Fibroblast of skin of left quadriceps (primary cell): ENCODE measurements around the gene ZFAND2A.
"Not testable (repeated sequence)": the region's sequence is repeated elsewhere in the genome, so short reads cannot be mapped to it uniquely, and the experiment has no call there.

Source experiments
- DNase-seq, 2 experiments: peaks; one replicate each; pipeline ENCODE4 v3.0.0-alpha.2; 2013; ENCODE audit warnings: low read depth in 2 of 2

Gene ZFAND2A

GRCh38 chr7:1175597-1175966 lies 15.6 kb upstream of the ZFAND2A start:
- no peak for DNase-seq

GRCh38 chr7:1174881-1175596 lies 15.0 kb upstream of the ZFAND2A start:
- DNase-seq = no peak

DNA sequence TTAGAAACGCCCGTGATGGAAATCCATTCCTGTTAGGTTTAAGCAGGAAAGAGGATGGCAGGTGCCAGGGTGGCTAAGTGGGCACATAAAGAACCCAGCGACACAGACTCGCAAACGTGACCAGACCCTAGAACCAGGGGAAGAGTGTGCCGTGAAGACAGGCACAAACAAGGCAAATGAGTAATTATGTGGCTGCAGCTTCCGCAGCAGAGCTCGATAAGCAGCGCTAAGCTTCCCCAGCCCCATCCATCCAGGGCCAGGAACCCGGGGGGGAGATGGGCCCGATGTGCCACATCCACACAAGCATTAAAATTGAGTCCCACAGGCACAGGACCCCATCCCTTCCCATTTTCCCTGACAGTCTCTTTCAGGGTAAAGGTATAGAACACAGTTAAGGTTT lies 14.0 kb upstream of the ZFAND2A start:
- no peak for DNase-seq

- no peak for DNase-seq
Observed at GRCh38 chr7:1172666-1173523, 12.9 kb upstream of the ZFAND2A start.

GRCh38 chr7:1171516-1171915 lies 11.5 kb upstream of the ZFAND2A start:
- not testable (repeated sequence) for DNase-seq

GRCh38 chr7:1170741-1171501 lies 10.9 kb upstream of the ZFAND2A start:
- no peak for DNase-seq

DNA sequence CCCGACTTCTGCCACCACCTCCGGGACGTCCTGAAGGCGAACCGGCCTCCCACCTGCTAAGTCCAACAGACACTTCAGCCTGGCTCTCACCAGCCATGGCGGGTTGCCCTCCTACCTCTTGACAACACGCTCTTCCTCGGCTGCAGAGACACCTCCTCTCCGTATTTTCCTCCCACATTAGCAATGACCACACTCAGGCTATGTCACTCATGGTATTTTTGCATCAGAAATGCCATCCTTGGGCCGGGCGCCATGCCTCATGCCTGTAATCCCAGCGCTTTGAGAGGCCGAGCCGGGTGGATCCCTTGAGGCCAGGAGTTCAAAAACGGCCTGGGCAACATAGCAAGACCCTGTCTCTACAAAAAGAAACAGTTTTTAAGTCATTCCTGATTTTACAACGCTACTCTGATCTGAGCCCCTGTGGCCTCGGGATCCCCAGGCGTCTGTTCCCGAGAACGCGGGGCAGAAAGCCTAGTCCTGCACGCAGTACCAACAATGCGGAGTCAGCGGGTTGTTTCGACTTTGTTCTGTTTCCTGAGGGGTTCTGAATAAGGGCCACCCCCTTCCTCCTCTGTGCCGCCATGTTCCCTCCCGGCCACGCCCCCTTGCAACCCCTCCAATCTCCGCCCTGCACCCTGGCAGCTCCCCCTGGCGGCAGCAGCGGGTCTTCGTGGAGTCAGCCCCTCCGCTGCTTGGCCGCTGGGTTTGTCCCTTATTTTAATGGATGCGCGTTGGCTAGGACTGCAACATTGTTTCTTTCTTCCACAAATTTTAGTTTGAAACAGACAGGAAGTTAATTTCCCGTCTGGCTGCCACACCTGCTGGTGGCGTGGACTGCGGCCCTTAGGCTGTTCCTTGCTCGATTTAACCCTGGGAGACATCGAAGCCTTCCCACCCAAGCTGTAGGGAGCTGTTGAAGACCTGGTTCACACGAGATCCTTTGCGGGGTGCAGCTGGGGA lies 9.7 kb upstream of the ZFAND2A start:
- peak; percentile 24 to 32 for DNase-seq

- DNase-seq = no peak
Observed at GRCh38 chr7:1168422-1168821, 8.4 kb upstream of the ZFAND2A start.

- no peak for DNase-seq
Observed at GRCh38 chr7:1164436-1164835, 4.4 kb upstream of the ZFAND2A start.

DNA sequence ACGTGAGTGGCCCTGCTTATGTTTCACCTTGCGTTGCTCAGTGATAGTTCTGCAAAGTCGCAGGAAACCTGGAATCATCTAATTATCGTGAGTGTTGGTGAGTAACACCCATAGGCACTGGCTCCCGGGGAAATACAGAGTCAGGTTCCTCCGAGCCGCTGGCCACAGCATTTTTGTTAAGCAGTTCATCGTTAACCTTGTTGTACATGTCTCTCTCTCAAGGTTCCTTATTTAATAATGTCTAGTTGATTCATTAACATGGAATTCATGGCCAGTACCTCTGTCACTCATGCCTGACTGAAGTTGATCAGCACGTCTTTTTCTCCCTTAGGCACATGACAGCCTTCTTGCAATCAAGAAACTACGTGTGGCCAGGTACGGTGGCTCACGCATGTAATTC lies 3.1 kb upstream of the ZFAND2A start:
- no peak for DNase-seq

GRCh38 chr7:1160670-1161021 lies 650 bp upstream of the ZFAND2A start:
- no peak for DNase-seq

DNA sequence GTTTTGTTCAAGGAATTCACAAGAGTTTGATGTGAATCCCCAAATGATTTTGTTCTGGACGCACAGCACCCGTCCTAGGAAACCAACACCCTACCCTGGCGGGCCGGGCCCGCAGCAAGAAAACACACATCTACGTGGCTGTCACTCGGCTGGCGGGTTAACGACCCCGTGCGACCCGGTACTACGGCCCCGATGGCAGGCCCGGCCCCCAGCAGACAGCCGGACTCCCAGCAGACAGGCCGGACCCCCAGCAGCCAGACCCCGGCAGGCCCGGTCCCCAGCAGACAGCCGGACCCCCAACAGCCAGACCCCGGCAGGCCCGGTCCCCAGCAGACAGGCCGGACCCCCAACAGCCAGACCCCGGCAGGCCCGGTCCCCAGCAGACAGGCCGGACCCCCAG lies 765 bp downstream of the ZFAND2A start:
- not testable (repeated sequence) for DNase-seq

DNA sequence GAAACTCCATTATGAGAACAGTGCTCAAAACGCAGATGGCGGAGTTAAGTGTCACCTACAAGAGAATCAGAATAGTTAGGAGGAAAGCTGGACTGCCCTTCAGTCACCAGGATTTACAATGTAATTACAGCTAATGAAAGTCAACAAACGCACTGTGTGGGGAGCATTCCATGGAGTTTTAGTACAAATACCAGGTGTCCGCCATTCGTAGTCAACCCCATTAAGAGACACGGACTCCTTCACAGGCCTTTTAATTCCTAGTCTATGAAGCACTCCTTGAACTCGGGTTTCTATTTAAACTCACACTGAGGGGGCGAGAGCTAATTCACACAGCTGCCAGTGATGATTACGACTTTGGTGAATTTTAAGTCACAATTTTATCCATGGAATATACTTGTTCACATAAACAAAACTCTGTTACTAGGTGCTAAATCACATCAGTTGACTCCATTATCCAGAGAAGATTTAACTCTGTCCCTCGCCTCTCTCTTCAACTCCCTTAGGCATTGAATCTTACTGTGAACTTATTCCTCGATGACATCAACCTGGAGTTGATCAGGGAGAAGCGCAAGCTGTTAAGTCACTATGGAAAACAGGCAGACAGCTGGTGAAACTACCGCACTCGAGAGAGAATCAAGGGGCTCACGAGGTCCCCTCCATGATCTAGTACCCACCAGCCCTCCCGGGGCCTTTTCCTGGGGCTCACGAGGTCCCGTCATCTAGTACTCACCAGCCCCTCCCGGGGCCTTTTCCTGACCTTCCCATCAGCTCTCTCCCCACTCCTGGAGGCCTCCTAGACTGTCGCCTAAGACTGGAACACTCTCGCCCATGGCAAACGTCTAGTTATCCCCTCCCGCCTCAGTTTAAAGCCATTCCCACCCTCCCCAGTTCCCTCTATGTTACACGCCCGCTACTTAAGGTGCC lies 1.5 kb downstream of the ZFAND2A start:
- DNase-seq = no peak

- no peak for DNase-seq
Observed at GRCh38 chr7:1156782-1157535, 3.0 kb downstream of the ZFAND2A start.

DNA sequence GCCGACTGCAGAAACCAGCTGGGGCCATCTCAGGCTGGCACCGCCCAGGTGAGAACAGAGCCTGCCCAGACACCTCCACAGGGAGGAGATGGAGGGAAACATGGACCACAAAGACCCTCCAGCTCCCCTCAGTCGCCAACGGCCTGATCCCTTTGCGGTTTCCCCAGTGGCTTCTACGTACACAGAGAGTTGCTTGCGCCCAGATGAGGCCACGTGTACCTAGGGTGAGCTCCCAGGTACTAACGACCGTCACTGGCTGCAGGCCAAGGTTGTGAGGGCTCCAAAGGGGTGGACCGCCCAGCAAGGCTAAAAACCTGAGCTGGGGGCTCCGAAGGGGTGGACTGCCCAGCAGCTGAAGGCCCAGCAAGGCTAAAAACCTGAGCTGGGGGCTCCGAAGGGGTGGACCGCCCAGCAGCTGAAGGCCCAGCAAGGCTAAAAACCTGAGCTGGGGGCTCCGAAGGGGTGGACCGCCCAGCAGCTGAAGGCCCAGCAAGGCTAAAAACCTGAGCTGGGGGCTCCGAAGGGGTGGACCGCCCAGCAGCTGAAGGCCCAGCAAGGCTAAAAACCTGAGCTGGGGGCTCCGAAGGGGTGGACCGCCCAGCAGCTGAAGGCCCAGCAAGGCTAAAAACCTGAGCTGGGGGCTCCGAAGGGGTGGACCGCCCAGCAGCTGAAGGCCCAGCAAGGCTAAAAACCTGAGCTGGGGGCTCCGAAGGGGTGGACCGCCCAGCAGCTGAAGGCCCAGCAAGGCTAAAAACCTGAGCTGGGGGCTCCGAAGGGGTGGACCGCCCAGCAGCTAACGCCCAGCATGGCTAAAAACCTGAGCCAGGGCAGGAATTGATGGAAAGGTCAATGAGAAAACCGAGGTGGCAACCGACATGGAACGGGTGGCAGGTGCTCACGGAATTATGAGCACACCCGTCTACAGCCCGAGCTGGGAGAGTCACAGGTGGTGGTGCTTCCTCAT lies 3.9 kb downstream of the ZFAND2A start:
- not testable (repeated sequence) for DNase-seq

- DNase-seq = no peak
Observed at GRCh38 chr7:1154172-1154739, 5.7 kb downstream of the ZFAND2A start.

DNA sequence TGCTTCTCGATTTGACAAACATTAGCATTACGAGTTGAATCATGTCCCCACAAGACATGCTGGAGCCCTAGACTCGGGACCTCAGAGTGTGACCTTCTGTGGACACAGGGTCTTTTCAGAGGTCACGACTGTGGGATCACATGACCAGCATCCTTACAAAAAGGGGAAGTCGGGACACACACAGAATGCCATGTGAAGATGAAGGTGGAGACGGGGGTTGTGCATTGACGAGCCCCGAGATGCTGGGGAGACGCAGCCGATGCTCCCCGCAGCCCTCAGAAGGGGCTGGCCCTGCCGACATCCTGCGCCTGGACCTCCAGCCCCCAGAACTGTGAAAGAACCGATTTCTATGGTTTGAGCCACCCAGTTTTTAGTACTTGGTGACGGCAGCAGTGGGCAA lies 7.5 kb downstream of the ZFAND2A start:
- DNase-seq = no peak
